Gastroesophageal sphincter (tissue), 4 donors: ENCODE results near the gene SLC47A2. TPM values are rescaled to one million over a fixed set of nuclear protein-coding genes. Genes with fewer than 3 reads are reported as not detected.
A peak's percentile ranks its signal among the peaks of the same experiment; 100 is the strongest.

Experiments used
- ATAC-seq: fragments of 150-250 bp; one replicate; pipeline ENCODE4 v1.9.1; 2016; ENCODE audit warnings: mild to moderate bottlenecking, moderate library complexity
- H3K27ac ChIP-seq, 4 donors: fragments of 200-600 bp; sonication (generic) in 3 of 4; 1 replicate in 3 of 4; 2 replicates in 1 of 4; pipeline ENCODE4 v1.5.1; 2016 to 2019
- H3K27me3 ChIP-seq: fragments of 200-600 bp; sonication (generic); one replicate; pipeline ENCODE4 v1.5.1; 2019
- H3K36me3 ChIP-seq, 2 donors: fragments of 200-600 bp; sonication (generic); one replicate each; pipeline ENCODE4 v1.5.1; 2019; ENCODE audit warnings: control low read depth in 1 of 2
- H3K4me1 ChIP-seq, 3 donors: fragments of 200-600 bp; sonication (generic); 1 replicate in 2 of 3; 2 replicates in 1 of 3; pipeline ENCODE4 v1.5.1; 2016 to 2019; ENCODE audit warnings: control low read depth in 2 of 3
- H3K4me3 ChIP-seq, 2 donors: fragments of 200-600 bp; sonication (generic); one replicate each; pipeline ENCODE4 v1.5.1; 2019; ENCODE audit warnings: mild to moderate bottlenecking in 1 of 2, moderate library complexity in 1 of 2
- H3K9me3 ChIP-seq, 3 donors: fragments of 200-600 bp; sonication (generic); one replicate each; pipeline ENCODE4 v1.5.1; 2017 to 2019; ENCODE audit warnings: control low read depth in 2 of 3
- CTCF ChIP-seq, 4 experiments: fragments of 200-600 bp in 2 of 4; fragments of 450-650 bp in 2 of 4; sonication (generic) in 1 of 4; IDR thresholded peaks; one replicate each; pipeline ENCODE4 v1.5.1; 2017 to 2019; ENCODE audit warnings: antibody characterized with exemption in 4 of 4, mild to moderate bottlenecking in 2 of 4, moderate library complexity in 2 of 4
- EP300 ChIP-seq: sonication (generic); formaldehyde crosslinking; IDR thresholded peaks from one replicate; pipeline ENCODE4 v1.6.1; 2017; ENCODE audit warnings: antibody characterized with exemption, mild to moderate bottlenecking
- POLR2A ChIP-seq, 2 donors: fragments of 450-650 bp; IDR thresholded peaks; one replicate each; pipeline ENCODE4 v1.6.1; 2017; ENCODE audit warnings: antibody characterized with exemption in 2 of 2, mild to moderate bottlenecking in 2 of 2, moderate library complexity in 1 of 2
- POLR2AphosphoS5 ChIP-seq: sonication (generic); formaldehyde crosslinking; IDR thresholded peaks from one replicate; pipeline ENCODE4 v1.6.1; 2017; ENCODE audit warnings: antibody characterized with exemption
- WGBS, 2 donors: methylation state at CpG; one replicate each; pipeline ENCODE4 v1.1.5; 2018; ENCODE audit warnings: low coverage in 1 of 2; 5-methylcytosine and 5-hydroxymethylcytosine counted together
- total RNA-seq, 4 donors: library from RNA; depleted of rRNA; stranded (reverse); fragments of >200 nt; gene quantifications; one replicate each; pipeline ENCODE4 v1.1.0, GENCODE V29; 2016

Gene SLC47A2
- total RNA-seq, 4 donors from 2014 or later = not detected

DNA sequence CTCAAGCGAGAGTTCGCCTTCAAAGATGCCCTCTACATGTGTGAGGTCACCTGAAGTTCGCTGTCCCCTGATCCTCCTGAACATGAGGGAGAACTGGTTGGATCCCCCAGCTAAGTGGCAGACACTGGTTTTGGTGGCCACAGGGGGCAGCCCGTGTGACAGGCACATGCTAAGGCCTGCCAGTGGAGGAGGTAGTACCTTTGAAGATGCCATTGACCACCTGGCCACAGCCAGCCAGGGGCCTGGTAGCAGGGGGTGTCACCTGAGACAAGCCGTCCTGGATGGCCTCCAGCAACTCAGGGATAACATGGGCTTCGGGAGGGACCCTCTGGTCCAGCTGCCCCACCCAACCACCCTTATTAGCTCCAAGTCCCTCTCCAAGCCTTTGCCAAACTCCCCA is 39.0 kb upstream of the SLC47A2 start:
- Histone ChIP-seq H3K36me3 (no peaks in the 10 kb centered on the region), H3K27ac (no peak overlapping the region), H3K4me1 (peaks cover 0 to 16% (median 0%) of the 10 kb centered on the region in 3 donors), H3K9me3 (no peaks in the 10 kb centered on the region), H3K4me3 (no peak overlapping the region), H3K27me3 (peaks cover 9% of the 10 kb centered on the region)
- 100% methylated on average over 1 to 2 of the region's 6 CpGs for WGBS, 2 donors
- no peak for TF ChIP-seq POLR2AphosphoS5
- ATAC-seq = no peak

GRCh38 chr17:19753661-19754463 is 37.5 kb upstream of the SLC47A2 start:
- H3K4me3 ChIP-seq = no peak overlapping the region
- H3K27me3 ChIP-seq = peaks cover 9% of the 10 kb centered on the region
- peak overlapping the region in 2 of 4 donors; percentile 62 to 67 for H3K27ac ChIP-seq
- H3K4me1 ChIP-seq = peaks cover 0 to 17% (median 0%) of the 10 kb centered on the region in 3 donors
- ATAC-seq = no peak
- TF ChIP-seq EP300 (no peak), CTCF (IDR thresholded peaks at IDR 0.05) (peak in 3 of 4 experiments; percentile 21 to 49 (median 32))
- H3K36me3 ChIP-seq = no peaks in the 10 kb centered on the region
- no peaks in the 10 kb centered on the region for H3K9me3 ChIP-seq
- WGBS, 2 donors = 67 to 79% methylated on average over 7 to 10 of the region's 12 CpGs

DNA sequence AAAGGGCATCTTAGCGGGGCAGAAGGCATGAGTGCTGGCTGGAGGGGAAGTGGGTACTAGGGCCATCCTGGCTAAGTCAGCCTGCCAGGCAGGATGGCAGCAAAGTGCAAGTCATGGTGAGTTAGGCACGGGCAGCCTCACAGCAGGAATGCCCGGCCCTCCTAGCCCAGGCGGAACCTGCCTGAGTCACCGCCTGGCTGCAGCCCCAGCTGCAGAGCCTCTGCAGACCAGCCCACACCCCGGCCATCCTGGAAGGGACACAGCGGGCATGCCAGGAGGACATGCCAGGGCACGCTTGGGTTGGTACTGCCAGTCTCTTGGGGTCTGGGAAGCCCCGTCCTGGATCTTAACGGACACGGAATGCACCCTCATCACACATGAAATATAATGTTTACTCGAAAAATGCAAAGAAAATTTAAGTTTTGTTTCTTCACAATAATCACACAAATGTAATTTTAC is 36.7 kb upstream of the SLC47A2 start:
- H3K36me3 ChIP-seq = no peaks in the 10 kb centered on the region
- WGBS, 2 donors = 75 to 76% methylated on average over 6 of the region's 12 CpGs
- peaks cover 0 to 25% (median 0%) of the 10 kb centered on the region in 3 donors for H3K4me1 ChIP-seq
- peaks cover 9% of the 10 kb centered on the region for H3K27me3 ChIP-seq
- H3K27ac ChIP-seq = peak overlapping the region in 3 of 4 donors; percentile 51 to 67 (median 62)
- TF ChIP-seq POLR2A (IDR thresholded peaks at IDR 0.05) (no peak), CTCF (IDR thresholded peaks at IDR 0.05) (peak in 1 of 4 experiments; percentile 11), POLR2AphosphoS5 (peak; percentile 46), EP300 (no peak)
- ATAC-seq = peak; percentile 86
- no peaks in the 10 kb centered on the region for H3K9me3 ChIP-seq
- H3K4me3 ChIP-seq = no peak overlapping the region

DNA sequence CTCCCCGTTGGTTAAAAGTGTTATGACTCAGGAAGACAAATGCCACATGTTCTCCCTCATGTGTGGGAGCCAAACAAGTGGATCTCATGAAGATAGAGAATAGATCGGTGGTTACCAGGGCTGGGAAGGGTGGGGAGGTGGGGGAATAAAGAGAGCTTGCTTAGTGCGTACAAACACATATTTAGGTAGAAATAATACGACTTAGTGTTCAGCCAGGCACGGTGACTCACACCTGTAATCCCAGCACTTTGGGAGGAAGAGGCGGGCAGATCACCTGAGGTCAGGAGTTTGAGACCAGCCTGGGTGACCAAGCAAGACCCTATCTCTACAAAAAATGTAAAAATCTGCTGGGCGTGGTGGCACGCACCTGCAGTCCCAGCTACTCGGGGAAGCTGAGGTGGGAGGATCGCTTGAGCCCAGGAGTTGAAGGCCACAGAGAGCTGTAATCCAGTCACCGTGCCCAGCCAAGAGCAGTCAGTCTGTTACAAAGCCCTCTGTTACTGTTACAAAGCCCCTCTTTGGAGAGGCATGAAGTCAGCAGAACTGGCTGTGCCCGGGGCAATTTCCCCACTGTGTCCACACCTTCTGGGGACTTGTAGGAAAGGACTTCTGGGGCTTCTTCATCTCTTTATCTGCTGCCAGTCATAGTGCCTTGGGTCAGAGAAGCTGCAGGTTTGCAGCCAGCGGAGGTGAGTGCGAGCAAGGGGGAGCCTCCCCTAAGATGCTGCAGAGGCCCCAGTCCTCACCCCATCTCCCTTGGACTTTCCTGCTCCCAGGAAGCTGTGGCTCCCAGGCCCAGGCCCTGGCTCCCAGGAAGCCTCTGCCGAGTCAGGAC is 36.0 kb upstream of the SLC47A2 start:
- Histone ChIP-seq H3K27me3 (peaks cover 3% of the 10 kb centered on the region), H3K27ac (peak overlapping the region in 3 of 4 donors; percentile 51 to 67 (median 62)), H3K9me3 (no peaks in the 10 kb centered on the region), H3K36me3 (no peaks in the 10 kb centered on the region), H3K4me1 (peaks cover 0 to 28% (median 0%) of the 10 kb centered on the region in 3 donors), H3K4me3 (no peak overlapping the region)
- 50 to 87% methylated on average over 2 to 11 of the region's 15 CpGs for whole genome bisulfite sequencing, 2 donors
- ATAC-seq = no peak
- no peak for TF ChIP-seq CTCF (IDR thresholded peaks at IDR 0.05)
- no peak for TF ChIP-seq EP300
- TF ChIP-seq POLR2A (IDR thresholded peaks at IDR 0.05) = no peak
- no peak for TF ChIP-seq POLR2AphosphoS5

DNA sequence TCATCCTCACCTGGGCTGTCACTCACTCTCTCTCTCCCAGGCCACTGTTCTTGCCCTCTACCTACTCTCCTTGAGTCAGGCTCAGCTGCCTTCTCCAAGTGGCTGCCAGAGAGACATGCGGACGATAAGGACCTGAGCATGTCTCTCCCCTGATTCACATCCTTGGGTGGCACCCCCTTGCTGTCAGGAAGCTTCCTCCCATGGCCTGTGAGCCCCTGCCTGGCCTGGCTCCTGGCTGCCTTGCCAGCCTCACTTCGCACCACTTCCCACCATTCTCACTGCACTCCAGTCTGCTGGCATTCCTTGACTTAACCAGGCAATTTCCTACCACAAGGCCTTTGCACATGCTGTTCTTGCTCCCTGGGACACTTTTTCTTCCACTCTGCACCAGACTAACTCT is 34.5 kb upstream of the SLC47A2 start:
- no peak overlapping the region for H3K27ac ChIP-seq
- H3K27me3 ChIP-seq = no peaks in the 10 kb centered on the region
- TF ChIP-seq CTCF (IDR thresholded peaks at IDR 0.05) (no peak), POLR2AphosphoS5 (no peak), EP300 (no peak), POLR2A (IDR thresholded peaks at IDR 0.05) (no peak)
- H3K36me3 ChIP-seq = no peaks in the 10 kb centered on the region
- no peaks in the 10 kb centered on the region for H3K9me3 ChIP-seq
- ATAC-seq = no peak
- peaks cover 0 to 28% (median 0%) of the 10 kb centered on the region in 3 donors for H3K4me1 ChIP-seq
- H3K4me3 ChIP-seq = no peak overlapping the region
- 86% methylated on average over 3 of the region's 3 CpGs; no CpG with 5 or more reads in 1 of the 2 donors for WGBS, 2 donors
